Esophagus squamous epithelium (tissue), 5 donors: ENCODE data around the gene RNF146. TPM values are rescaled to one million over a fixed set of nuclear protein-coding genes. Genes with fewer than 3 reads are reported as not detected.

Experiments used
- DNase-seq: peaks from one replicate; lab custom pipeline; 2025; lab: John Stamatoyannopoulos, UW
- H3K27ac ChIP-seq, 4 donors: fragments of 200-600 bp; sonication (generic); one replicate each; pipeline ENCODE4 v1.5.1; 2016 to 2019; ENCODE audit warnings: mild to moderate bottlenecking in 1 of 4
- H3K27me3 ChIP-seq, 4 donors: fragments of 200-600 bp; sonication (generic); 1 replicate in 3 of 4; 2 replicates in 1 of 4; pipeline versions ENCODE4 v1.5.1 to v1.6.0; 2017 to 2021; ENCODE audit warnings: antibody characterized with exemption in 1 of 4
- H3K36me3 ChIP-seq, 3 donors: fragments of 200-600 bp; sonication (generic); one replicate each; pipeline ENCODE4 v1.5.1; 2016 to 2019
- H3K4me1 ChIP-seq, 3 donors: fragments of 200-600 bp; sonication (generic); one replicate each; pipeline ENCODE4 v1.5.1; 2017 to 2019
- H3K4me3 ChIP-seq, 4 donors: fragments of 200-600 bp; sonication (generic); 1 replicate in 3 of 4; 2 replicates in 1 of 4; pipeline ENCODE4 v1.5.1; 2016 to 2019; ENCODE audit warnings: mild to moderate bottlenecking in 2 of 4, moderate library complexity in 1 of 4
- H3K9me3 ChIP-seq, 3 donors: fragments of 200-600 bp; sonication (generic); one replicate each; pipeline ENCODE4 v1.5.1; 2016 to 2019
- CTCF ChIP-seq, 6 experiments: fragments of 450-650 bp in 4 of 6; fragments of 200-600 bp in 2 of 6; sonication (generic) in 2 of 6; IDR thresholded peaks; one replicate each; pipeline ENCODE4 v1.5.1; 2016 to 2019; ENCODE audit warnings: antibody characterized with exemption in 6 of 6, mild to moderate bottlenecking in 4 of 6, moderate library complexity in 4 of 6
- POLR2A ChIP-seq, 4 donors: fragments of 450-650 bp; IDR thresholded peaks; one replicate each; pipeline ENCODE4 v1.6.1; 2017; ENCODE audit warnings: antibody characterized with exemption in 4 of 4, mild to moderate bottlenecking in 4 of 4, moderate library complexity in 3 of 4
- WGBS, 2 donors: methylation state at CpG; one replicate each; pipeline ENCODE4 v1.1.5; 2018; 5-methylcytosine and 5-hydroxymethylcytosine counted together
- intact Hi-C: fragments of 100-400 bp; cut with DNase I; formaldehyde crosslinking; loops from one replicate; pipeline ENCODE4 v1.15.0; 2022
- total RNA-seq, 4 donors: library from RNA; depleted of rRNA; stranded (reverse); fragments of >200 nt; gene quantifications; one replicate each; pipeline ENCODE4 v1.1.0, GENCODE V29; 2016
- donor health status: DM: yes; HTN: yes; CAD: no.

The RNF146 gene
- total RNA-seq, 4 donors from 2014 or later, result 19.5 to 40.6 (median 22.5) TPM

GRCh38 chr6:127279815-127280214 is 13.2 kb downstream of the RNF146 start:
- WGBS, 2 donors, result 67 to 69% methylated on average over 1 of the region's 1 CpG
- Histone ChIP-seq H3K27ac (no peak overlapping the region), H3K27me3 (no peaks in the 10 kb centered on the region), H3K4me1 (peaks cover 0 to 15% (median 5%) of the 10 kb centered on the region in 3 donors), H3K36me3 (peaks cover 0 to 49% (median 4%) of the 10 kb centered on the region in 3 donors), H3K9me3 (no peaks in the 10 kb centered on the region), H3K4me3 (no peak overlapping the region)
- no peak for DNase-seq
- intact Hi-C loops, result no loop called here
- no peak for TF ChIP-seq CTCF (IDR thresholded peaks at IDR 0.05)
- no peak for TF ChIP-seq POLR2A (IDR thresholded peaks at IDR 0.05)

DNA sequence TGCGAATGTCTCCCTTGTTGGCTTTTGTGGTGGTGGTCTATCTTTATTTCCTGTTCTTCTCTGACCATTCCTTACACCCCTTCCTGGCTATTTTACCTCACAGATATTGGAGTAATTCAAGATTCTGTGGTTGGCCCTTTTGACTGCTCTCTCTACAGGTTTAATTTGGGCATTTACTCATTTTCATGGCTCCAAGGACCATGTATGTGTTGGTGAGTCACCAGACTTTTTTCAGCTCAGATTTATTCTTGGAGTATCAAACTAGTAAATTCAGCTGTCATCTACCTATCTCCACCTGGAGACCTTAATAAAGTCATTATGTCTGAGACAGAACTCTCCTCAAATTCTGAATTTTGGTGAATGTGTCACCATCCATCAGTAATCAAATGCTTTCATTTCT is 15.5 kb downstream of the RNF146 start:
- Histone ChIP-seq H3K4me1 (peaks cover 0 to 6% (median 5%) of the 10 kb centered on the region in 3 donors), H3K4me3 (no peak overlapping the region), H3K27me3 (no peaks in the 10 kb centered on the region), H3K9me3 (no peaks in the 10 kb centered on the region), H3K36me3 (peaks cover 6 to 71% (median 8%) of the 10 kb centered on the region in 3 donors), H3K27ac (no peak overlapping the region)
- WGBS, 2 donors, result 93 to 96% methylated on average over 1 of the region's 1 CpG
- TF ChIP-seq CTCF (IDR thresholded peaks at IDR 0.05), result no peak
- no peak for TF ChIP-seq POLR2A (IDR thresholded peaks at IDR 0.05)
- DNase-seq, result no peak
- intact Hi-C loops, result no loop called here

DNA sequence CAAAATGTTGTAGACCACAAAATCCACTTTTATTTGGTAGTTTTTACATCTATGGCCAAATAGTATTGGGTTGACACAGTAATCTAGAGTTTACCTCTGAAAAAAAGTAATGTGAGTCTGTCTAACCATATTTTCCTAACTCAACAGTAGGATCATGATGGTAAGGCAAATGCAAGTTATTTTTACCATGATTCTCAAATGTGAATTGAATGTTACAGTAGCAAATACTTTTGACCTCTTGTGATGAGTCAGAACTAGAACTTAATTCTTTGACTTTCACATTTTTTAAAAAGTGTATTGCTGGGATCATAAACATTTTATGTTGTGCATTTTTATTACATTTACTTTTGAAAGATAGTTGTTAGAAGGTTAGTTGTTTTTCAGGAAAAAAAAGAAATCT is 22.0 kb downstream of the RNF146 start:
- Histone ChIP-seq H3K27ac (no peak overlapping the region), H3K36me3 (peaks cover 7 to 66% (median 8%) of the 10 kb centered on the region in 3 donors), H3K27me3 (no peaks in the 10 kb centered on the region), H3K4me1 (peaks cover 0 to 17% (median 0%) of the 10 kb centered on the region in 3 donors), H3K9me3 (no peaks in the 10 kb centered on the region), H3K4me3 (no peak overlapping the region)
- DNase-seq, result no peak
- intact Hi-C loops, result no loop called here
- TF ChIP-seq POLR2A (IDR thresholded peaks at IDR 0.05) (no peak), CTCF (IDR thresholded peaks at IDR 0.05) (no peak)

DNA sequence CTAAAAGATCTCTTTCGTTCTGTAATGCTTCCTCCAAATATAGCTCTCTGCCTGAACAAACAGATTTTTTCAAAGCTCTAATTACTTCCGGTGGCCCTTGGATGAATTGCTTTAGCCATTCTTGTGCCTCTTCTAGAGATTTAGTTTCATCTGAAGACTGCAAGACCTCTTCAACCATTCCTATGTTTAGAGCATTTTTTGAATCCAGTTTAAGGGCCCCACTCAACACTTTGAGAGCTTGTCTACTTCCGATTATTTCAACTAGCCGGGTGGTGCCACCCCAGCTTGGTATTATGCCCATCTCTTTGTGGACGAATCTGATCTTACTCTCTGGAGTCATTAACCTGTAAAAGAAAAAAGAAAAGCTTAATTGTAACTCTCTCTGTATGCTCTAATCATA is 23.3 kb downstream of the RNF146 start:
- Histone ChIP-seq H3K27me3 (no peaks in the 10 kb centered on the region), H3K36me3 (peaks cover 7 to 59% (median 8%) of the 10 kb centered on the region in 3 donors), H3K27ac (no peak overlapping the region), H3K4me3 (no peak overlapping the region), H3K4me1 (peaks cover 0 to 17% (median 0%) of the 10 kb centered on the region in 3 donors), H3K9me3 (no peaks in the 10 kb centered on the region)
- no peak for DNase-seq
- intact Hi-C loops, result no loop called here
- TF ChIP-seq POLR2A (IDR thresholded peaks at IDR 0.05), result no peak
- no peak for TF ChIP-seq CTCF (IDR thresholded peaks at IDR 0.05)
- 80 to 85% methylated on average over 5 of the region's 5 CpGs for WGBS, 2 donors

DNA sequence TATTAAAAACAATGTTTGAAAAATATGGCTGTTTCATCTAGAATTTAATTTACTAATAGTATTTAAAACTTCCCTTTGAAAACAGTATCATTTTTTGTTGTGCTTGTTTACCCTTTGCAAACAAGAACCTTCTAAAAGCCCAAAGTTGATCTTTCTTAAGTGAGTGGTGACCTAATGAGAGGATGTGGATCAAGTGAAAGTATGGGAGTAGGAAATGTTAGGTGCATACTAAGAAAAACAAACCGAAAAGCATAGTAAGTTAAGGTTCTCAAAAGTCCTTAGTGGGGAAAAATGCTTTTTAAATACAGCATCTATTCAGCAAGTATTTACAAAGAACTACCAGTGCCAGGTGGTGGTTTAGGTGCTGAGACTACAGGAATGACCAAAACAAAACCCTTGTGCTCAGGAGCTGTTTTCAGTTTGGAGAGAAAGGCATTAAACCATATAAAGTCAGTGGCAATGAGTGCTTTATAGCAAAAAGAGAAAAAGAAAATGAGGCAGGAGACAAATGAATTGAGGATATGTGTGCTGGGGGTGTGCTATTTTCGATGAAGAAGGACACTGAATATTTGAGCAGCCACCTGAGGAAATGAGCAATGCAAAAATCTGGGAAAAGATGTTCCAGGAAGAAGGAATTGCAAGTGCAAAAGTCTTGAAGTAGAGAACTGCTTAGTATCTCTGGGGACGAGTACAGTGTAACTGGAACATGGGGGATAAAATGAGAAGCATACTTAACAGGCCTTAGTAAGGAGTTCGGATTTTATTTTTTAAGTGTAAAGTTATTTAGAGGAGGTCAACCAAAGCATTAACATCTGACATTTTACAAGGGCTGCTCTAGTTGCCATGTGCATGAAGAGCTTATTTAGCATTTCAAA is 24.0 kb downstream of the RNF146 start:
- peaks cover 7 to 54% (median 8%) of the 10 kb centered on the region in 3 donors for H3K36me3 ChIP-seq
- H3K27me3 ChIP-seq, result no peaks in the 10 kb centered on the region
- WGBS, 2 donors, result 74 to 76% methylated on average over 4 of the region's 4 CpGs
- H3K9me3 ChIP-seq, result no peaks in the 10 kb centered on the region
- intact Hi-C loops, result no loop called here
- no peak for DNase-seq
- TF ChIP-seq CTCF (IDR thresholded peaks at IDR 0.05) (no peak), POLR2A (IDR thresholded peaks at IDR 0.05) (no peak)
- H3K4me3 ChIP-seq, result no peak overlapping the region
- peak overlapping the region in 1 of 4 donors; percentile 0 for H3K27ac ChIP-seq
- peaks cover 0 to 17% (median 0%) of the 10 kb centered on the region in 3 donors for H3K4me1 ChIP-seq
